ENCODE results near the gene DCUN1D3. TPM values are rescaled to one million over a fixed set of nuclear protein-coding genes. Genes with fewer than 3 reads are reported as not detected.
"Not testable (repeated sequence)": the region's sequence is repeated elsewhere in the genome, so short reads cannot be mapped to it uniquely, and the experiment has no call there.

The DCUN1D3 gene
- total and polyA plus RNA-seq, 12 donors, result 7.2 to 47.2 (median 24.5) TPM

- H3K36me3 ChIP-seq (replicated peaks in 1 of 2), result peaks cover 0 to 34% of the 10 kb centered on the region in 2 donors
- H3K4me1 ChIP-seq (replicated peaks in 1 of 2), result peaks cover 24 to 48% of the 10 kb centered on the region in 2 donors
- no peaks in the 10 kb centered on the region for H3K9me3 ChIP-seq (replicated peaks in 1 of 3)
- intact Hi-C loops (cut with DNase I), result no loop called here
- 95 to 97% (median 96%) methylated on average over 19 to 21 of the region's 21 CpGs for WGBS, 4 donors
- H3K27me3 ChIP-seq, result no peaks in the 10 kb centered on the region
- no peak for TF ChIP-seq POLR2A (IDR thresholded peaks at IDR 0.05)
- no peak for TF ChIP-seq CTCF (IDR thresholded peaks at IDR 0.05)
- DNase-seq, result no peak
- H3K27ac ChIP-seq, result no peak overlapping the region
- no peak overlapping the region for H3K4me3 ChIP-seq
Measured at GRCh38 chr16:20862162-20862960, 37.8 kb downstream of the DCUN1D3 start.

- DNase-seq; H3K27me3 ChIP-seq; H3K4me3 ChIP-seq; intact Hi-C loops (cut with DNase I); H3K9me3 ChIP-seq (replicated peaks in 1 of 3); H3K27ac ChIP-seq: not testable (repeated sequence)
- 77 to 95% (median 86%) methylated on average over 2 to 4 of the region's 4 CpGs for WGBS, 4 donors
- H3K4me1 ChIP-seq (replicated peaks in 1 of 2), result peaks cover 10 to 34% of the 10 kb centered on the region in 2 donors
- H3K36me3 ChIP-seq (replicated peaks in 1 of 2), result peaks cover 0 to 34% of the 10 kb centered on the region in 2 donors
Measured at GRCh38 chr16:20860995-20861394, 39.2 kb downstream of the DCUN1D3 start.

- no peak overlapping the region for H3K4me3 ChIP-seq
- intact Hi-C loops (cut with DNase I), result no loop called here
- peak overlapping the region in 1 of 5 donors; percentile 53 for H3K27ac ChIP-seq
- 66 to 89% (median 82%) methylated on average over 4 of the region's 4 CpGs for WGBS, 4 donors
- no peak for DNase-seq
- TF ChIP-seq CTCF (IDR thresholded peaks at IDR 0.05) (no peak), POLR2A (IDR thresholded peaks at IDR 0.05) (no peak)
- peaks cover 4 to 28% of the 10 kb centered on the region in 2 donors for H3K4me1 ChIP-seq (replicated peaks in 1 of 2)
- no peaks in the 10 kb centered on the region for H3K9me3 ChIP-seq (replicated peaks in 1 of 3)
- H3K27me3 ChIP-seq, result no peaks in the 10 kb centered on the region
- peaks cover 0 to 34% of the 10 kb centered on the region in 2 donors for H3K36me3 ChIP-seq (replicated peaks in 1 of 2)
Measured at GRCh38 chr16:20860361-20860760, 39.8 kb downstream of the DCUN1D3 start.

- TF ChIP-seq POLR2A (IDR thresholded peaks at IDR 0.05) (no peak), CTCF (IDR thresholded peaks at IDR 0.05) (no peak)
- intact Hi-C loops (cut with DNase I), result loop anchor here in 1 of 2 donors (10.0 kb wide), 1 partner anchor 85 kb away; no protein-coding TSS in a partner anchor
- no peaks in the 10 kb centered on the region for H3K27me3 ChIP-seq
- peaks cover 0 to 34% of the 10 kb centered on the region in 2 donors for H3K36me3 ChIP-seq (replicated peaks in 1 of 2)
- no peaks in the 10 kb centered on the region for H3K9me3 ChIP-seq (replicated peaks in 1 of 3)
- DNase-seq, result no peak
- no peak overlapping the region for H3K4me3 ChIP-seq
- H3K27ac ChIP-seq, result peak overlapping the region in 1 of 5 donors; percentile 53
- 47 to 58% (median 55%) methylated on average over 4 of the region's 4 CpGs for WGBS, 4 donors
- H3K4me1 ChIP-seq (replicated peaks in 1 of 2), result peaks cover 0 to 21% of the 10 kb centered on the region in 2 donors
Measured at GRCh38 chr16:20859699-20860098, 40.5 kb downstream of the DCUN1D3 start.
